Measurements from ENCODE around the gene RGMA. TPM values are rescaled to one million over a fixed set of nuclear protein-coding genes. Genes with fewer than 3 reads are reported as not detected.

The RGMA gene
- total RNA-seq, 3 donors from 2014 or later, result 2.8 to 88.4 (median 10.6) TPM

DNA sequence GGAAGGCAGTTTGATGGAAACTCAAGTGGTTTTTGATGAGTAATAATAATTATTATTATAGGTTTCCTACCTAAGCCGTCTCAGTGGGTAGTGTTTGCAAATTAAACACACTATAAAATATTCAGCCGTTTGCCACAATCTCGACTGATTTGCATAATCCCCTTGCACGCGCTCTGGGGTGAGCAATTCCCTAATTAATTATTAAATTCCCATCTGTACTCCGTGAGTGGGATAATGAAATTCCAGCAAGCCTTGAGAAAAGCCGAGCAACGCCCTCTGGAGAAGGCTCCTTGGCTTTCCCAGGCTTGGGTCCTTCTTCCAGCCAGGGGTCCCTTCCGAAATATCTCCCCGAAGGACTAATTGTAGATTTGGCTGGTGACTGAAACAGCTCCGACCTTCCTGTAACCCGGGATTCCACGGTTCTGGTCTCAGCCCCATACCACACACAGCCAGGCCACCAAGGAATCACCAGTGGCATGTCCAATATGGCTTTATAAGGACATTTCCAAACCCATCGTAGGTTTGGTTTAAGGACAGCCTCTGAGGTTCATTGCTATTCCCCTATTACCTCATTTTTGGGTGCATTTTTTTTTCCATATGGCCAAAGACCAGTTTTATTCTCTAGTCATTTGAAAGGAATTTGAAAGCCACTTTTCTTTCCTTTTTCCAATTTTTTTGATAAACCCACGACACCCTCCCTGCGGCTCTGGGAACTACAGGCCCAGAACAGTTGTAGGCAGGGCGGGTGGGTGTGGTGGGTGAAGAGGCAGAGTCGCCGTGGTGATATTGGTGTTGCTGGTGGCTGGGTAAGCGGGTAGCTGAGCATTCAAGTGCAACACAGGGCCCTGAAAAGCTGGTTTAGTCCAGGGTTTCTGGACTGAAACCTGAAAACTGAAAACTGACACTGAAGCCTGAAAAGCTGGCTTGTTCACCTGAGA is 33.2 kb upstream of the RGMA start:
- Histone ChIP-seq H3K9me3 (no peaks in the 10 kb centered on the region), H3K36me3 (ENCODE audit: low read depth) (no peaks in the 10 kb centered on the region), H3K4me3 (no peak overlapping the region), H3K4me1 (ENCODE audit: low read depth) (no peaks in the 10 kb centered on the region)
- DNase-seq (no peak), ATAC-seq (no peak)
- intact Hi-C loops (cut with DNase I, micrococcal nuclease), result no loop called here
- TF ChIP-seq, protein P1, sequence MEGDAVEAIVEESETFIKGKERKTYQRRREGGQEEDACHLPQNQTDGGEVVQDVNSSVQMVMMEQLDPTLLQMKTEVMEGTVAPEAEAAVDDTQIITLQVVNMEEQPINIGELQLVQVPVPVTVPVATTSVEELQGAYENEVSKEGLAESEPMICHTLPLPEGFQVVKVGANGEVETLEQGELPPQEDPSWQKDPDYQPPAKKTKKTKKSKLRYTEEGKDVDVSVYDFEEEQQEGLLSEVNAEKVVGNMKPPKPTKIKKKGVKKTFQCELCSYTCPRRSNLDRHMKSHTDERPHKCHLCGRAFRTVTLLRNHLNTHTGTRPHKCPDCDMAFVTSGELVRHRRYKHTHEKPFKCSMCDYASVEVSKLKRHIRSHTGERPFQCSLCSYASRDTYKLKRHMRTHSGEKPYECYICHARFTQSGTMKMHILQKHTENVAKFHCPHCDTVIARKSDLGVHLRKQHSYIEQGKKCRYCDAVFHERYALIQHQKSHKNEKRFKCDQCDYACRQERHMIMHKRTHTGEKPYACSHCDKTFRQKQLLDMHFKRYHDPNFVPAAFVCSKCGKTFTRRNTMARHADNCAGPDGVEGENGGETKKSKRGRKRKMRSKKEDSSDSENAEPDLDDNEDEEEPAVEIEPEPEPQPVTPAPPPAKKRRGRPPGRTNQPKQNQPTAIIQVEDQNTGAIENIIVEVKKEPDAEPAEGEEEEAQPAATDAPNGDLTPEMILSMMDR (IDR thresholded peaks at IDR 0.05), result no peak

DNA sequence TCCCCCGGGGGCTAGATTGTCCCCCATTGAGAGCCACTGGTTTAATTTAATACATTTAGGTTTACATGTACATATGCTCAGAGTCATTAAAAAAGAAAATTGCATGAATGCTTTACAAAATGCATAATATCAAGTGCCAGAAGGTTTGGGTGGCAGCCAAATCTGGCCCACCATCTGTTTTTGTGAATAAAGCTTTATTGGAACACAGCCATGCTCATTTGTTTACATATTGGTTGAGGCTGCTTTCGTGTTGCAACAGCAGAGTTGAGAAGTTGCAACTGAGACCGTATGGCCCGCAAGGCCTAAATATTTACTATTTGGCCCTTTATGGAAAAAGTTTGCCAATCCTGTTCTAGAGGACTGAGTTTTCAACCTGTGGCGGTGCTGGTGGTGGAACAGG is 32.1 kb upstream of the RGMA start:
- H3K4me3 ChIP-seq, result no peak overlapping the region
- intact Hi-C loops (cut with DNase I, micrococcal nuclease), result no loop called here
- DNase-seq, result no peak
- no peaks in the 10 kb centered on the region for H3K9me3 ChIP-seq
- ATAC-seq, result no peak
- no peaks in the 10 kb centered on the region for H3K36me3 ChIP-seq (ENCODE audit: low read depth)
- no peaks in the 10 kb centered on the region for H3K4me1 ChIP-seq (ENCODE audit: low read depth)
- TF ChIP-seq, protein P1 (IDR thresholded peaks at IDR 0.05), result no peak

DNA sequence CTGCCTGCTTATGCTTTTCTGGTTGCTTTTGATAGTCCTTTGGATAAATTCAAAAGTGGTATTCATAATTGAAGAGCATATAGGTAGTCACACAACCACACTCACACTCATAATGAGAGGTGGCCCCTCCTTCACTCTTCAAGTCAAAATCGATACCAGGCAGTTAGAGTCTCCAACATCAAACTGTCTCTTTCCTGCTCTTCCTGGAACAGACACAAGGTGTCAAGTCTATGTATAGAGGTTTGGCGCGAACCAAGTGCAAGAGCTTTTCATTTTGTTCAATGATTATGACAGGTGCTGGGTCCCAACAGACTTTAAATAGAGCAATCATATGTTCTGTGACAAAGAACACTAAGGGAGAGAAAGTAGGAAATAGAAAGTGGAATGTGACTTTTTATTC is 29.9 kb upstream of the RGMA start:
- intact Hi-C loops (cut with DNase I, micrococcal nuclease), result no loop called here
- H3K4me1 ChIP-seq (ENCODE audit: low read depth), result no peaks in the 10 kb centered on the region
- ATAC-seq (no peak), DNase-seq (no peak)
- TF ChIP-seq, protein P1 (IDR thresholded peaks at IDR 0.05), result no peak
- no peaks in the 10 kb centered on the region for H3K9me3 ChIP-seq
- H3K36me3 ChIP-seq (ENCODE audit: low read depth), result no peaks in the 10 kb centered on the region
- no peak overlapping the region for H3K4me3 ChIP-seq

DNA sequence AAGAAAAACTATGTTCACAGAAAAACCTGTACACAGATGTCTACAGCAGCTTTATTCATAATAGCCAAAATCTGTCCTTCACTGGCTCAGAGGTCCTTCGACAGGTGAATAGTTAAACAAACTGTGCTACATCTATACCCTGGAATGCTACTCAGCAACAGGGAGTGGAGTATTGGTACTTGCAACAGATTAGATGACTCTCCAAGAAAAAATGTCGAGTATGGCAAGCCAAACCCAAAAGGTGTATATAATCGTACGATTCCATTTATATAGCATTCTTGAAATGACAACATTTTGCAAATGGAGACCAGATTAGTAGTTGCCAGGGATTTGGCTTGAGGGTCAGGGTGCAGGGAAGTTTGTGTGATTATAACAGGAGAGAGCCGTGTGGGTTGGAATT is 22.4 kb upstream of the RGMA start:
- H3K36me3 ChIP-seq (ENCODE audit: low read depth), result no peaks in the 10 kb centered on the region
- no peaks in the 10 kb centered on the region for H3K9me3 ChIP-seq
- ATAC-seq, result no peak
- DNase-seq, result no peak
- no peak overlapping the region for H3K4me3 ChIP-seq
- TF ChIP-seq, protein P1 (IDR thresholded peaks at IDR 0.05), result no peak
- H3K4me1 ChIP-seq (ENCODE audit: low read depth), result no peaks in the 10 kb centered on the region
- intact Hi-C loops (cut with DNase I, micrococcal nuclease), result no loop called here

DNA sequence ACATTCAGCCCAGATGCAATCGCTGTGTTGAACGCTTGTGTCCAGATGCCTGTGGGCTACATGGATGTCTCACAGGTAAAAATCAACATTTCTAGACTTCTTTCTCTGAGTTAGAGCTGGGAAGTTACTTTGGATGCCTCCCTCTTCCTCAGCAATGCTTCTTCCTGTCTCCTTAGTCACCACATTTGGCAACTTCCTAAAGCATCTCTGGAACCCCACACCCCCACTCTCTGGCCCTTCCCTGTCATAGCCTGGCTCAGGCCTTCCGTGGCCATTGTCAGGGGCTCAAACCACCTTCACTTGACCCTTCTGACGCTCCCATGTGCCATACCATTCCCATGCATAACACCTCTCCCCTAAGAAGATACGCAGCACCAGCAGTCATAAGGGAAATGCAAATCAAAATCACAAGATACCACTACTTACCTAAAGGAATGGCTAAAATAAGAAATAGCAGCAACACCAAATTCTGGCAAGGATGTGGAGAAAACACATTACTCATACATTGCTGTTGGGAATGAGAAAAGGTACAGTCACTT is 21.6 kb upstream of the RGMA start:
- DNase-seq (no peak), ATAC-seq (no peak)
- no peaks in the 10 kb centered on the region for H3K4me1 ChIP-seq (ENCODE audit: low read depth)
- TF ChIP-seq, protein P1 (IDR thresholded peaks at IDR 0.05), result no peak
- no peaks in the 10 kb centered on the region for H3K9me3 ChIP-seq
- H3K4me3 ChIP-seq, result no peak overlapping the region
- no peaks in the 10 kb centered on the region for H3K36me3 ChIP-seq (ENCODE audit: low read depth)
- intact Hi-C loops (cut with DNase I, micrococcal nuclease), result no loop called here
